HK-2 (cell line): ENCODE data around the gene NPTX1.
A peak's percentile ranks its signal among the peaks of the same experiment; 100 is the strongest.

ENCODE experiments used
- DNase-seq: peaks from one replicate; pipeline ENCODE4 v3.0.0-alpha.2; 2018; ENCODE audit not compliant: unreplicated experiment

Gene NPTX1

GRCh38 chr17:80443916-80444643 lies 32.3 kb downstream of the NPTX1 start:
- DNase-seq = no peak

DNA sequence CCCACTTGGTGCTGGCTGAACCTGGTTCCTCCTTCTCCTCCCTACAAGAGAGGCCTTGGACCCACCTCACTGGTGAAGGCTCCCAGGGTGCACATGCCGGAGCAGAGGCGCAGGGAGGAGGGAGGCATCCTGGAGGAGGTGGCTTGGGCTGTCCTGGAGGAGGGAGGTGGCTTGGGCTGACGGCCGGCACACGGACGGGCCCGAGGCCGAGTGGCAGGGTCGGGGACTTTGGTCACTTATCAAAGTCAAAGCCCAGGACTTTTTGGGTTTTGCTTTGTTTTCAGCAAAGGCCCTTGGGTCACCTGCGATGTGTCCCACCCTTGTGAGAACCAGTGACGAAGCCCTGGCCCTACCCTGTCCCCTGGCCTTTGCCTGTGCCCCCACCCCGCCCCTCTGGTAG lies 32.9 kb downstream of the NPTX1 start:
- DNase-seq = no peak

GRCh38 chr17:80442764-80443163 lies 33.6 kb downstream of the NPTX1 start:
- DNase-seq = no peak

- no peak for DNase-seq
These were observed 34.1 kb downstream of the NPTX1 start for GRCh38 chr17:80442323-80442659.

GRCh38 chr17:80441598-80442322 lies 34.6 kb downstream of the NPTX1 start:
- DNase-seq = no peak

DNA sequence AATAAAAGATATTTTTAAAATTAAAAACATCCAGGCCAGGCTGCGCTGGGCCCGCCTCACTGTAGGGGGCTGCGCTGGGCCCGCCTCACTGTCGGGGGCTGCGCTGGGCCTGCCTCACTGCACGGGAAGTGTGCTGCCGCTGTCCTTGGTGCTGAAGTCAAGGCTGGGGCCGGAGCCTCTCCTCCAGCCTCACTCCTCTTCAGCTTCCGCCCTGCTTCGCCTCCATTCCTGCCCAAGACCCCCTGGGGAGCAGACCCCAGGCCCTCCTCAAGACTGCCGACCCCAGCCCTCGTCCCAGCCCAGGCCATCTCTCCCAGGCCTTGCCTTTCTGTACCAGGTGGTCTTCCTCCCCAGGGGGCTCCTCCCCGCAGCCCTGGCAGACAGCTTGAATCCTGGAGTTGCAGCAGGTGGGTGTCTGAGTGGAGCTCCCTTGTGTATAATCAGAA lies 35.3 kb downstream of the NPTX1 start:
- DNase-seq = peak; percentile 51

GRCh38 chr17:80439499-80439898 lies 36.9 kb downstream of the NPTX1 start:
- no peak for DNase-seq

DNA sequence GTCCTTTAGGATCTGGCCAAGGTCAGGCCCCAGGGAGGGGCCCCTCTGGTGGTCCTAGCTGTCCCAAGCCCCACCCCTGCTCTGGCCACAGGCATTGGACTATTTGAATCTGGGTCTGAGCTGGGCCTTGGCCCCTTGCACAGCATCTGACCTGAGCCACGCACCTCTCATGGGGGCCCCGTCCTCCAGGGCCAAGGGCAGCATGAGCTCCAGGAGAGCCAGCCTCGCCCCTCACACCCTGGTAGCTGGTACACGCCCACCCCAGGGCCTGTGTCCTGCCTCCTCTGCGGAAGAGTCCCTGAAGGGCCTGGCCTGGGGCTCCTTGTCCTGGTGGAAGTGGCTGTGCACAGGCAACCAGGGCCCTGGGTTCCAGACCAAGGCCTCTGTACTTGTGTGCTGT lies 37.6 kb downstream of the NPTX1 start:
- no peak for DNase-seq

DNA sequence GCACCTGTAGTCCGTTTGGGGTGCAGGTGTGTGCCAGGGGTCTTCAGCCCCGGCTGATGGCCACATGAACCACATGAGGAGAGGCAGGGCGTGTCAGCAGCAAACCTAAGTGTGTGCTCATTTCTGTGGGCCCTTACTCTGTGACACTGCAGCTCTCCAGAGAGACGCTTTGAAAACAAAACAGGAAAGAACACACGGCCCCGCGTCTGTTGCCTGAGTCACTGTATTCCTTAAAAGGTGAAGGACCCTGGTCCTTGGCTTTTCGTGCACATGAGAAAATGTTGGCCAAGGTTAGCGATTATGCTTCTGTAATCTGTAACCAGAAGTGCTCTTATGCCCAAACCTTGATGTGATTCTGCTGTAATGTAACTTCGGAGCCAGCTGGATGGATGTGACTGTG lies 38.9 kb downstream of the NPTX1 start:
- no peak for DNase-seq

GRCh38 chr17:80433916-80434666 lies 42.3 kb downstream of the NPTX1 start:
- DNase-seq = no peak

DNA sequence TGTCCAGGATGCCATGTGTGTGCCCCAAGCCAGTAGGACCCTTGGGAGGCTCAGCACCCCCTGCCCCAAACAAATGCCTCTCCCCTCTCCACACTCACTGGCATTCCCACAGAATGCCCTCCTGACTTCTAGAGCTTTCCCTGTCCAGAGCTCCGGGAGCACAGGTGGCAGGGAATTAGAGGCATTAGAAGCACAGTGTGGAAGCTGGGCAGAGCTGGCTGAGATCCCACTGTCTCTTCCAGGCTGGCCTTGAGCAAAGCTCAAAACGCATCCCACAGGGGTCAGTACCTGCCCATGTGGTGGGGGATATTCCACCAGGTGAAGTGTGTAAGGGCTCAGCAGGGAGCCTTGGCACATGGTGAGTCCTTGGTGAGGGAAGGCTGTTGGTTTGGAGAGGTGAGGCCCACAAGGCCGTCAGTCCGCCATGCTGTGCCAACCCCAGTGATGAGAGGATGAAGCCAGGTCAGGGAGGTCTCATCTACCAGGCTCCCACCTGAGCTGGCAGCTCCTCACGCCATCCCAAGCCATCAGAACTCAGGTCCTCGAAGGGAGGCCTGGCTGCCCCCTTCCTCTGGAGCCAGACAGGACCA lies 43.4 kb downstream of the NPTX1 start:
- no peak for DNase-seq

- no peak for DNase-seq
These were observed 44.0 kb downstream of the NPTX1 start for GRCh38 chr17:80432350-80432955.

- no peak for DNase-seq
These were observed 44.9 kb downstream of the NPTX1 start for GRCh38 chr17:80431246-80432195.

DNA sequence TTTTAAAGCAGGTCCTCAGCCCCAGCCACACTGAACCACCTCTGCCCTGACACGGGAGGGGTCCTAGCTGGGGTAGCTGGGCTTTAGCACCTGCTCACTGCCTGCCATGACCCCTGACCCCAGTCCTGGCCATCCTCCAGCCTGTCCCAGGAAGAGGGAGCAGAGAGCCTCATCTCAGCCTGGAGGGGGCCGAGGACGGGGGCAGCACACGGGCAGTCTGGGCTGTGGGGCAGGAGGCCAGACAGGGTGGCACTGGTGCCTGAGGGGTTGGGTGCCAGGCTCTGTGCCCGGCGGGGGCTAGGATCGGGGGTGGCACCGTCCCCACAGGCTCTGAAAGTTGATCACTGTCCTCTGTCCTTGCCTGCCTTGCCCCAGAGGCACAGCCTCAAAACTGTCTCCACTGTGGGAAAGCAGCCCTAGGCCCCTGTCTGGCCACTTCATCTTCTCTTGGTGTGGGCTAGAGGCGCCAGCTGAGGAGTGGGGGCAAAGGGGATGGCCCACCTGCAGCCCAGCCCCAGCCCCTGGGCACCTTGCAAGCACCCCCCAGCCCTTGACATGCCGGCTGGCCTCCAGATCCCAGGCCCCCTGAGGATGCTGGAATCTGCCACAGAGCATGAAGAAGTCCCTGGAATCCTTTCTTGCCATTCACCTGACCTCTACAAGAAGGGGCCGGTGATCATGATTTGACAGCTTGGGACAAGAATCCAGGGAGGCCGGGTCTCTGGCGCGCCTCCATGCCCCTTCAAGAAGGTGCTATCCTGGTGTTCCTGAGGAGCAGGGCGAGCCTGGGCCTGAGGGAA lies 45.8 kb downstream of the NPTX1 start:
- no peak for DNase-seq

DNA sequence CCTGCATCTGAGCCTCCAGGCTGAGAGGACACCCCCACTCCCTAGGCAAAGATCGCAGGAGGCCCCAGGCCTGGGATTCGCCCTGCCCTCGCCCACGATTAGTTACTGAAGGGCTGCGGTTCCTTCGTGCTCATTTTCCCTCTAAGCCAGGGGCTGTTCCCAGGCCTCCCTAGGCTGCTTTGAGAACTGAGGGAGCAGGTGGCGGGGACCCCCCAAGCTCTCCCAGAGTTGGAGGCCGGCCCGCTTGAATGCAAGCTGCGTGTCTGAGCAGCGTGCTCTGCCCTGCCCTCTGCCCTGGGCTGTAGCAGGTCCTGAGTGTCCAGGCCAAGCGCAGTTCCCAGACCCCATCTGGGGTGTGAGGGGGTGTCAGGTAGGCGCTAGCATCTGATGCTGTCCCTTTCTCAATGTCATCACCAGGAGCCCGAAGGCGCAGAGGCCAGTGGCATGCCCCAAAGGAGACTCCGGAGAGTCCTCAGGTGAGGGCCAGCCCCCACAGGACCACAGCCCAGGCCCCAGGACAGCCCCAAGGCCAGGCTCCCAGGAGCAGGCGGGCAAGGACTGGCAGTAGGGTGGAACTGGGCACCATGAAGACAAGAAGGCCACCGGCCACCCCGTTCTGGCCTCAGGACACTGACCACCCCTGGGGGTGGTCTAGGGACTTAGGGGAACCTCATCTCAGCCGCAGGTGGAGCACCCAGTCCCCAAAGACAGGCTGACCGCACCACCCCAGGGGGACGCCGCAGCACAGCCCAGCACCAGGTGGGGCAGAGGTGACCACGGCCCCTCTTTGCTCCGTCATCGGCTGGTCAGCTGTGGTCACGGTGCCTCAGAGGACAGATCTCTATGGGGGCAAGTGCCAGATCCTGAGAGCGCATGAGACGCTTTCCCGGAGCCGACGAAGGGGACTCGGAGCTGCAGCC lies 46.8 kb downstream of the NPTX1 start:
- DNase-seq = no peak

GRCh38 chr17:80428796-80429195 lies 47.6 kb downstream of the NPTX1 start:
- no peak for DNase-seq

GRCh38 chr17:80428363-80428762 lies 48.0 kb downstream of the NPTX1 start:
- DNase-seq = no peak

DNA sequence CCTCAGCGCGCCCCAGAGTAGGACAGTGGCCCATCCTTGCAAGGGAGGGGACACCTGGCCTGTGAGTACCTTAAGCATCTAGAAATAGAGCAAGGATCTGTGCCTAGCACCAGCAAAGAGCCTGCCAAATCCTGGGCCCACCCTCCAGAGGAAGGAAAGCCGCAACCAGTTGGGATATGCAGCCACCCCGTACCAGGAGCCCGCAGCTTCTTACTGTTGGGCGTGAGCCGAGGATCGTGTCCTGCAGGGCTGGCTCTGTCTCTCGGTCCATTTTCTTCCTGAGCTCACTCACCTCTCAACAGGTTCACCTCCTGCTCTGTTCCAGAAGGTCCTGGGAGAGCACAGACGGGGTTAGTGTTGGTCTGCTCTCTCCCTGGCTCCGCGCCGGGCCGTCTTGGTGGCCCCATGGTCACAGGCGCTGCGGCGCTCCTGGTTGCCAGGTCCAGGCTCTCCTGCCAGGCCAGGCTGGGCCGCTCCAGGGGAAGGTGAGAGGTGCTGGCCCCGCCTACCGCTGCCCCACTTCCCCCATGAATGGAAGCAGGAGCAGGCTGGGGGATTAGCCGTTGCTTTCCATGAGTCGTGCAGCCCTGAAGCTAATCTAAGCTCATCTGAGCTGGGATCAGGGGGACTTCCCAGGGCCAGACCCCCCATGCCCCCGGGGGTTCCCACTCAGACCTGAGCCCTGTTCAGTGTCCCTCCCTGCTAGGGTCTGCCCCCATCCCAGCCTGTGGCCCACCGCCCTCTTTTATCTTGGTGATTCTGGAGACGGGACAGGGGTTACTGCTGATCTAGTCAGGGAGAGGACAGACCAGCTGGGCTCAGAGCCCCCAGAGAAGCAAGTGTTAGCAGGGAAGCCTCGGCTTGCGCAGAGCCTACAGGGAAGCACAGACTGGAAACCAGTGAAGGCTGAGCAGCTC lies 48.8 kb downstream of the NPTX1 start:
- no peak for DNase-seq
